K562 (cell line): Measurements from ENCODE around the gene WWP2. TPM values are rescaled to one million over a fixed set of nuclear protein-coding genes. Genes with fewer than 3 reads are reported as not detected.

Experiments used
- CHD1 ChIP-seq: fragments of 200-600 bp; sonication (generic); IDR thresholded peaks from one replicate; pipeline ENCODE4 v1.6.1; 2012; ENCODE audit warnings: mild to moderate bottlenecking, moderate library complexity, low read length, inconsistent platforms
- FOXK2 ChIP-seq, 2 experiments: fragments of 450-650 bp; IDR thresholded peaks in 1 of 2; conservative IDR thresholded peaks in 1 of 2; 2 replicates each; pipeline ENCODE4 v1.6.1; 2016; ENCODE audit warnings: low read depth in 2 of 2, mild to moderate bottlenecking in 1 of 2
- HNRNPK ChIP-seq: fragments of 200-400 bp; formaldehyde crosslinking; IDR thresholded peaks from one replicate; pipeline ENCODE4 v1.6.1; 2018; ENCODE audit warnings: mild to moderate bottlenecking, low read depth, low read length; ENCODE audit not compliant: poor library complexity, severe bottlenecking
- KAT8 ChIP-seq: fragments of 450-650 bp; IDR thresholded peaks from 2 replicates; pipeline ENCODE4 v1.6.1; 2016; ENCODE audit warnings: low read depth, mild to moderate bottlenecking
- LARP7 ChIP-seq: fragments of 450-650 bp; IDR thresholded peaks from 2 replicates; pipeline ENCODE4 v1.6.1; 2016
- MAFG ChIP-seq: fragments of 450-650 bp; conservative IDR thresholded peaks from 2 replicates; pipeline ENCODE4 v1.6.1; 2016; ENCODE audit warnings: missing genetic modification characterization, missing compliant biosample characterization
- NFRKB ChIP-seq: fragments of 450-650 bp; IDR thresholded peaks from 2 replicates; pipeline ENCODE4 v1.6.1; 2016; ENCODE audit warnings: low read depth
- NFYB ChIP-seq: IDR thresholded peaks from 2 replicates; pipeline ENCODE4 v1.6.1; 2011; ENCODE audit warnings: mild to moderate bottlenecking, moderate library complexity; ENCODE audit not compliant: insufficient read length; ENCODE audit errors: extremely low read depth
- RAD21 ChIP-seq, 2 experiments: fragments of 250-450 bp in 1 of 2; fragments of 450-650 bp in 1 of 2; sonication (Bioruptor Pico) in 1 of 2; formaldehyde crosslinking in 1 of 2; IDR thresholded peaks in 1 of 2; conservative IDR thresholded peaks in 1 of 2; 2 replicates each; pipeline versions ENCODE4 v1.4.0 to v1.8.0; 2020 to 2022; ENCODE audit warnings: mild to moderate bottlenecking in 2 of 2, moderate library complexity in 1 of 2
- SAFB ChIP-seq: fragments of 200-400 bp; formaldehyde crosslinking; IDR thresholded peaks from 2 replicates; pipeline ENCODE4 v1.6.1; 2017; ENCODE audit warnings: low read depth, low read length, borderline replicate concordance
- SIN3B ChIP-seq: fragments of 450-650 bp; IDR thresholded peaks from 2 replicates; pipeline ENCODE4 v1.6.1; 2017; ENCODE audit warnings: low read depth, mild to moderate bottlenecking, moderate library complexity
- SOX6 ChIP-seq: fragments of 450-650 bp; IDR thresholded peaks from 2 replicates; pipeline ENCODE4 v1.6.1; 2014; ENCODE audit warnings: mild to moderate bottlenecking
- SREBF1 ChIP-seq: fragments of 150-350 bp; IDR thresholded peaks from 2 replicates; pipeline ENCODE4 v1.6.1; 2014; ENCODE audit warnings: antibody characterized with exemption, low read depth, low read length, borderline replicate concordance
- SUPT5H ChIP-seq: fragments of 450-650 bp; IDR thresholded peaks from 2 replicates; pipeline ENCODE4 v1.6.1; 2016
- TBL1XR1 ChIP-seq, 2 experiments: IDR thresholded peaks; 2 replicates each; pipeline ENCODE4 v1.6.1; 2012; ENCODE audit warnings: improper control_type of control experiment in 2 of 2, low read length in 2 of 2, mild to moderate bottlenecking in 1 of 2
- TEAD2 ChIP-seq: fragments of 450-650 bp; IDR thresholded peaks from 2 replicates; pipeline ENCODE4 v1.6.1; 2016; ENCODE audit warnings: missing genetic modification characterization, control low read depth, missing compliant biosample characterization
- ZKSCAN3 ChIP-seq: fragments of 250-450 bp; sonication (Bioruptor Pico); IDR thresholded peaks from 2 replicates; pipeline ENCODE4 v1.4.0; 2020
- polyA plus RNA-seq, 8 experiments: library from polyadenylated mRNA; depleted of rRNA in 4 of 8; stranded (reverse) in 5 of 8; unstranded in 3 of 8; fragments of >200 nt; fragmentation: Nextera tagmentation in 2 of 8; fragmentation: Illumina TruSeq in 1 of 8; extraction: Ambion mirVana in 2 of 8; extraction: Trizol in 1 of 8; gene quantifications; 2 replicates each; pipeline versions ENCODE4 v1.2.1 to v1.2.3, GENCODE V29; 2011 to 2014; ENCODE audit warnings: inconsistent platforms in 1 of 8, missing spikeins in 1 of 8
- total RNA-seq, 7 experiments: library from RNA; depleted of rRNA in 6 of 7; stranded (reverse); fragments of >200 nt in 6 of 7; fragmentation: Illumina TruSeq in 2 of 7; extraction: Trizol in 2 of 7; gene quantifications; 2 replicates each; pipeline versions ENCODE4 v1.2.1 to v1.2.3, GENCODE V29; 2011 to 2021; ENCODE audit warnings: low replicate concordance in 1 of 7
- TF ChIP-seq, protein P1 (sequence below), 2 experiments: IDR thresholded peaks; 2 replicates each; pipeline ENCODE4 v1.6.1; 2012; ENCODE audit warnings: improper control_type of control experiment in 2 of 2, low read depth in 2 of 2, low read length in 2 of 2, borderline replicate concordance in 1 of 2
- TF ChIP-seq, protein P2 (sequence below): sonication (generic); formaldehyde crosslinking; IDR thresholded peaks from 2 replicates; pipeline ENCODE4 v1.9.0; 2022; ENCODE audit warnings: mild to moderate bottlenecking, missing genetic modification reagents
- TF ChIP-seq, protein P3 (sequence below): sonication (generic); formaldehyde crosslinking; IDR thresholded peaks from 2 replicates; pipeline ENCODE4 v1.8.1; 2023; ENCODE audit warnings: mild to moderate bottlenecking, missing genetic modification reagents
- TF ChIP-seq, protein P4 (sequence below), 2 experiments: fragments of 450-650 bp in 1 of 2; sonication (generic) in 1 of 2; formaldehyde crosslinking; conservative IDR thresholded peaks; 2 replicates each; pipeline versions ENCODE4 v1.4.0 to v1.8.1; 2020 to 2022; ENCODE audit warnings: mild to moderate bottlenecking in 1 of 2, missing genetic modification reagents in 1 of 2
- TF ChIP-seq, protein P5 (sequence below): fragments of 450-650 bp; formaldehyde crosslinking; IDR thresholded peaks from 2 replicates; pipeline ENCODE4 v1.4.0; 2022; ENCODE audit warnings: mild to moderate bottlenecking, moderate library complexity

The WWP2 gene
- total and polyA plus RNA-seq, 9 of the 15 experiments (the other 6 are each of a cell fraction or from before 2014, with no cell fraction given), result 1.9 to 34.4 (median 14.6) TPM

DNA sequence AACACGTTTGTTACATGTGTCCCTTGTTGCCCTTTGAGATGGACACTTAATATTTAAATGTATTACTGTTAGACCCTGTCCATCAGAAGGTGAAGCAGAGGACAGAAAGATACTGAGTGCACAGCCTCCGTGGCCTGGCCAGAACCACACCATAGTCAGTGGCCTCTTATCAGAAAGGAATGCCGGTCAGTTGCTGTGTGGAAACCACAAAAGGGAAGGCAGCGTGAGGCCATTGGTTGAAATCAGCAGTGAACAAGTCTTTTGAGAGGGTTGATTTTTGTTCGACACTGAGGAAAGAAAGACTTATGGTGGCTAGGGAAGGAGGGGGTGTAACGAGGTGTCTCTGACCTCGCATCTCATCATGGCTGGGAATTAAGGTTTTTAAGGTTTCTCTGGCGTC lies 103.6 kb downstream of the WWP2 start (continued):
- TF ChIP-seq, protein P1, sequence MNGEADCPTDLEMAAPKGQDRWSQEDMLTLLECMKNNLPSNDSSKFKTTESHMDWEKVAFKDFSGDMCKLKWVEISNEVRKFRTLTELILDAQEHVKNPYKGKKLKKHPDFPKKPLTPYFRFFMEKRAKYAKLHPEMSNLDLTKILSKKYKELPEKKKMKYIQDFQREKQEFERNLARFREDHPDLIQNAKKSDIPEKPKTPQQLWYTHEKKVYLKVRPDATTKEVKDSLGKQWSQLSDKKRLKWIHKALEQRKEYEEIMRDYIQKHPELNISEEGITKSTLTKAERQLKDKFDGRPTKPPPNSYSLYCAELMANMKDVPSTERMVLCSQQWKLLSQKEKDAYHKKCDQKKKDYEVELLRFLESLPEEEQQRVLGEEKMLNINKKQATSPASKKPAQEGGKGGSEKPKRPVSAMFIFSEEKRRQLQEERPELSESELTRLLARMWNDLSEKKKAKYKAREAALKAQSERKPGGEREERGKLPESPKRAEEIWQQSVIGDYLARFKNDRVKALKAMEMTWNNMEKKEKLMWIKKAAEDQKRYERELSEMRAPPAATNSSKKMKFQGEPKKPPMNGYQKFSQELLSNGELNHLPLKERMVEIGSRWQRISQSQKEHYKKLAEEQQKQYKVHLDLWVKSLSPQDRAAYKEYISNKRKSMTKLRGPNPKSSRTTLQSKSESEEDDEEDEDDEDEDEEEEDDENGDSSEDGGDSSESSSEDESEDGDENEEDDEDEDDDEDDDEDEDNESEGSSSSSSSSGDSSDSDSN (IDR thresholded peaks at IDR 0.05; ENCODE audit: borderline replicate concordance in 1 of 2, low read depth in 2 of 2, low read length in 2 of 2), result peak in 1 of 2 experiments; percentile 39; a peak in 1 of 4 replicates
- TF ChIP-seq, protein P2, sequence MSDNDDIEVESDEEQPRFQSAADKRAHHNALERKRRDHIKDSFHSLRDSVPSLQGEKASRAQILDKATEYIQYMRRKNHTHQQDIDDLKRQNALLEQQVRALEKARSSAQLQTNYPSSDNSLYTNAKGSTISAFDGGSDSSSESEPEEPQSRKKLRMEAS (CRISPR knock-in tag), result 0 out of 2 replicates have a peak, but pooled peaks have one; percentile 38
- peak; percentile 76 for TF ChIP-seq NFYB
- TF ChIP-seq SUPT5H, result no peak
- peak in 1 of 2 experiments; percentile 69; a peak in 1 of 4 replicates for TF ChIP-seq TBL1XR1 (IDR thresholded peaks at IDR 0.05; ENCODE audit: low read length in 2 of 2)
- 0 out of 2 replicates have a peak, but pooled peaks have one; percentile 51 for TF ChIP-seq TEAD2 (tag)
- TF ChIP-seq SREBF1, result no peak
- no peak for TF ChIP-seq FOXK2 (conservative IDR thresholded peaks at IDR 0.05 in 1 of 2, IDR thresholded peaks at IDR 0.05 in 1 of 2; ENCODE audit: low read depth in 2 of 2)
- TF ChIP-seq SAFB, result no peak
- TF ChIP-seq, protein P3, sequence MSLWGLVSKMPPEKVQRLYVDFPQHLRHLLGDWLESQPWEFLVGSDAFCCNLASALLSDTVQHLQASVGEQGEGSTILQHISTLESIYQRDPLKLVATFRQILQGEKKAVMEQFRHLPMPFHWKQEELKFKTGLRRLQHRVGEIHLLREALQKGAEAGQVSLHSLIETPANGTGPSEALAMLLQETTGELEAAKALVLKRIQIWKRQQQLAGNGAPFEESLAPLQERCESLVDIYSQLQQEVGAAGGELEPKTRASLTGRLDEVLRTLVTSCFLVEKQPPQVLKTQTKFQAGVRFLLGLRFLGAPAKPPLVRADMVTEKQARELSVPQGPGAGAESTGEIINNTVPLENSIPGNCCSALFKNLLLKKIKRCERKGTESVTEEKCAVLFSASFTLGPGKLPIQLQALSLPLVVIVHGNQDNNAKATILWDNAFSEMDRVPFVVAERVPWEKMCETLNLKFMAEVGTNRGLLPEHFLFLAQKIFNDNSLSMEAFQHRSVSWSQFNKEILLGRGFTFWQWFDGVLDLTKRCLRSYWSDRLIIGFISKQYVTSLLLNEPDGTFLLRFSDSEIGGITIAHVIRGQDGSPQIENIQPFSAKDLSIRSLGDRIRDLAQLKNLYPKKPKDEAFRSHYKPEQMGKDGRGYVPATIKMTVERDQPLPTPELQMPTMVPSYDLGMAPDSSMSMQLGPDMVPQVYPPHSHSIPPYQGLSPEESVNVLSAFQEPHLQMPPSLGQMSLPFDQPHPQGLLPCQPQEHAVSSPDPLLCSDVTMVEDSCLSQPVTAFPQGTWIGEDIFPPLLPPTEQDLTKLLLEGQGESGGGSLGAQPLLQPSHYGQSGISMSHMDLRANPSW (CRISPR knock-in tag), result no peak
- no peak for TF ChIP-seq LARP7
- TF ChIP-seq, protein P4, sequence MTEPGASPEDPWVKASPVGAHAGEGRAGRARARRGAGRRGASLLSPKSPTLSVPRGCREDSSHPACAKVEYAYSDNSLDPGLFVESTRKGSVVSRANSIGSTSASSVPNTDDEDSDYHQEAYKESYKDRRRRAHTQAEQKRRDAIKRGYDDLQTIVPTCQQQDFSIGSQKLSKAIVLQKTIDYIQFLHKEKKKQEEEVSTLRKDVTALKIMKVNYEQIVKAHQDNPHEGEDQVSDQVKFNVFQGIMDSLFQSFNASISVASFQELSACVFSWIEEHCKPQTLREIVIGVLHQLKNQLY (CRISPR knock-in tag; conservative IDR thresholded peaks at IDR 0.05), result no peak
- TF ChIP-seq SIN3B, result no peak
- no peak for TF ChIP-seq MAFG (tag)
- TF ChIP-seq, protein P5, sequence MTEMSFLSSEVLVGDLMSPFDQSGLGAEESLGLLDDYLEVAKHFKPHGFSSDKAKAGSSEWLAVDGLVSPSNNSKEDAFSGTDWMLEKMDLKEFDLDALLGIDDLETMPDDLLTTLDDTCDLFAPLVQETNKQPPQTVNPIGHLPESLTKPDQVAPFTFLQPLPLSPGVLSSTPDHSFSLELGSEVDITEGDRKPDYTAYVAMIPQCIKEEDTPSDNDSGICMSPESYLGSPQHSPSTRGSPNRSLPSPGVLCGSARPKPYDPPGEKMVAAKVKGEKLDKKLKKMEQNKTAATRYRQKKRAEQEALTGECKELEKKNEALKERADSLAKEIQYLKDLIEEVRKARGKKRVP, result 0 out of 2 replicates have a peak, but pooled peaks have one; percentile 39
- TF ChIP-seq KAT8, result no peak
- TF ChIP-seq HNRNPK, result no peak
- TF ChIP-seq NFRKB, result peak; percentile 61
- TF ChIP-seq CHD1, result no peak
- peak; percentile 77 for TF ChIP-seq SOX6
- no peak for TF ChIP-seq ZKSCAN3 (CRISPR knock-in tag)
- TF ChIP-seq RAD21 (CRISPR knock-in tag; conservative IDR thresholded peaks at IDR 0.05 in 1 of 2, IDR thresholded peaks at IDR 0.05 in 1 of 2), result no peak
